Suprapubic skin (tissue), 4 donors: ENCODE results near the gene PHEX. TPM values are rescaled to one million over a fixed set of nuclear protein-coding genes. Genes with fewer than 3 reads are reported as not detected.

Source experiments
- DNase-seq, 2 donors: peaks; one replicate each; pipeline ENCODE4 v3.0.0-alpha.2; 2019; ENCODE audit warnings: low spot score in 2 of 2
- H3K27ac ChIP-seq: fragments of 200-600 bp; sonication (generic); one replicate; pipeline ENCODE4 v1.5.1; 2019
- H3K27me3 ChIP-seq: fragments of 200-600 bp; sonication (generic); one replicate; pipeline ENCODE4 v1.5.1; 2019
- H3K36me3 ChIP-seq: fragments of 200-600 bp; sonication (generic); one replicate; pipeline ENCODE4 v1.5.1; 2019
- H3K4me1 ChIP-seq: fragments of 200-600 bp; sonication (generic); one replicate; pipeline ENCODE4 v1.5.1; 2019
- H3K4me3 ChIP-seq: fragments of 200-600 bp; sonication (generic); one replicate; pipeline ENCODE4 v1.5.1; 2019; ENCODE audit warnings: mild to moderate bottlenecking
- H3K9me3 ChIP-seq: fragments of 200-600 bp; sonication (generic); one replicate; pipeline ENCODE4 v1.5.1; 2019
- EP300 ChIP-seq: sonication (generic); formaldehyde crosslinking; IDR thresholded peaks from one replicate; pipeline ENCODE4 v1.6.1; 2017; ENCODE audit warnings: antibody characterized with exemption
- POLR2A ChIP-seq, 2 donors: fragments of 450-650 bp; IDR thresholded peaks; one replicate each; pipeline ENCODE4 v1.6.1; 2017; ENCODE audit warnings: antibody characterized with exemption in 2 of 2, mild to moderate bottlenecking in 2 of 2, moderate library complexity in 2 of 2
- POLR2AphosphoS5 ChIP-seq, 3 donors: sonication (generic); formaldehyde crosslinking; IDR thresholded peaks; one replicate each; pipeline ENCODE4 v1.6.1; 2017; ENCODE audit warnings: antibody characterized with exemption in 3 of 3
- WGBS: methylation state at CpG from one replicate; pipeline ENCODE4 v1.1.5; 2018; 5-methylcytosine and 5-hydroxymethylcytosine counted together
- total RNA-seq, 4 donors: library from RNA; depleted of rRNA; stranded (reverse); fragments of >200 nt; gene quantifications; one replicate each; pipeline ENCODE4 v1.1.0, GENCODE V29; 2016
- TF ChIP-seq, protein P1 (sequence below), 2 donors: fragments of 200-600 bp in 1 of 2; fragments of 450-650 bp in 1 of 2; sonication (generic) in 1 of 2; IDR thresholded peaks; one replicate each; pipeline ENCODE4 v1.5.1; 2016 to 2019; ENCODE audit warnings: antibody characterized with exemption in 2 of 2, mild to moderate bottlenecking in 1 of 2, moderate library complexity in 1 of 2

Gene PHEX
- total RNA-seq, 4 donors from 2014 or later: 0.21 to 0.32 (median 0.30) TPM; not detected in 1

DNA sequence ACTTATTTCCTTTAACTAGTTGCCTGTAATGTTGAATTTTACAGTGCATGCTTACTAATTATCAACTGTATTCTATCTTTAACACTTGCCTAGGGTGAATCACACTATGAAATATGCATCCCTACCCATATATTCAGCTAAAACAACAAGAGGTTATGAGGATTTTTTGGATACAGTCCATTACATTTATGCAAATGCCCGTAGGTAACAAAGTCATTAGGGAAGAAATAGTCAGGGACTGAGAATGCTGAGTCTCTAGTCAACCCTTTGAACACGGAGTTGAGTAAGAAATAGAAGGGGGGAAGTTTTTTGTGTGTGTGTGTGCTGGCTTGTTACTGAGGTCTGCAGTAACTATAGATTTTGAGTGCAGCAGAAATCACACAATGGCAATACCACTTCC lies 214.5 kb downstream of the PHEX start:
- Histone ChIP-seq H3K4me3 (no peak overlapping the region), H3K4me1 (no peaks in the 10 kb centered on the region), H3K27ac (no peak overlapping the region), H3K9me3 (no peaks in the 10 kb centered on the region), H3K27me3 (no peaks in the 10 kb centered on the region), H3K36me3 (no peaks in the 10 kb centered on the region)
- no peak for TF ChIP-seq POLR2AphosphoS5 (IDR thresholded peaks at IDR 0.05)
- WGBS: 36% methylated on average over 2 of the region's 2 CpGs
- no peak for DNase-seq

DNA sequence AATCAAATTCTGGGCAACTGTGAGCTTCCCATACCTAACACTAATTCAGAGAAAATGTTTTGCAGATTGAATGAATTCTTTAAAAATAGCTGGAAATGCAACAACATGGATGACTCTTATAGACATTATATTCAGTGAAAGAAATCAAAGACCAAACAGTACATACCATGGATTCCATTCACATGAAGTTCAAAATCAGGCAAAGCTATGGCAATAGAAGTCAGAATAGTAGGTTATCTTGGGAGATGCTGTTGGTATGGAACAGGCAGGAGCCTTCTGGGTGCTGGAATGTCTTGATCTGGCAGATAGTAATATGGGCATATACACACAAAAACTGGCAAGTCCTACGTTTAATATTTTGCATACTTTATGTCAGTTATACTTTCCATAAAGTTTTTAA lies 215.0 kb downstream of the PHEX start:
- Histone ChIP-seq H3K27ac (no peak overlapping the region), H3K36me3 (no peaks in the 10 kb centered on the region), H3K27me3 (no peaks in the 10 kb centered on the region), H3K4me3 (no peak overlapping the region), H3K4me1 (no peaks in the 10 kb centered on the region), H3K9me3 (no peaks in the 10 kb centered on the region)
- no peak for DNase-seq
- TF ChIP-seq POLR2AphosphoS5 (IDR thresholded peaks at IDR 0.05) (no peak), POLR2A (IDR thresholded peaks at IDR 0.05) (no peak), EP300 (no peak)
- TF ChIP-seq, protein P1, sequence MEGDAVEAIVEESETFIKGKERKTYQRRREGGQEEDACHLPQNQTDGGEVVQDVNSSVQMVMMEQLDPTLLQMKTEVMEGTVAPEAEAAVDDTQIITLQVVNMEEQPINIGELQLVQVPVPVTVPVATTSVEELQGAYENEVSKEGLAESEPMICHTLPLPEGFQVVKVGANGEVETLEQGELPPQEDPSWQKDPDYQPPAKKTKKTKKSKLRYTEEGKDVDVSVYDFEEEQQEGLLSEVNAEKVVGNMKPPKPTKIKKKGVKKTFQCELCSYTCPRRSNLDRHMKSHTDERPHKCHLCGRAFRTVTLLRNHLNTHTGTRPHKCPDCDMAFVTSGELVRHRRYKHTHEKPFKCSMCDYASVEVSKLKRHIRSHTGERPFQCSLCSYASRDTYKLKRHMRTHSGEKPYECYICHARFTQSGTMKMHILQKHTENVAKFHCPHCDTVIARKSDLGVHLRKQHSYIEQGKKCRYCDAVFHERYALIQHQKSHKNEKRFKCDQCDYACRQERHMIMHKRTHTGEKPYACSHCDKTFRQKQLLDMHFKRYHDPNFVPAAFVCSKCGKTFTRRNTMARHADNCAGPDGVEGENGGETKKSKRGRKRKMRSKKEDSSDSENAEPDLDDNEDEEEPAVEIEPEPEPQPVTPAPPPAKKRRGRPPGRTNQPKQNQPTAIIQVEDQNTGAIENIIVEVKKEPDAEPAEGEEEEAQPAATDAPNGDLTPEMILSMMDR (IDR thresholded peaks at IDR 0.05): no peak
- WGBS: 16% methylated on average over 1 of the region's 1 CpG

DNA sequence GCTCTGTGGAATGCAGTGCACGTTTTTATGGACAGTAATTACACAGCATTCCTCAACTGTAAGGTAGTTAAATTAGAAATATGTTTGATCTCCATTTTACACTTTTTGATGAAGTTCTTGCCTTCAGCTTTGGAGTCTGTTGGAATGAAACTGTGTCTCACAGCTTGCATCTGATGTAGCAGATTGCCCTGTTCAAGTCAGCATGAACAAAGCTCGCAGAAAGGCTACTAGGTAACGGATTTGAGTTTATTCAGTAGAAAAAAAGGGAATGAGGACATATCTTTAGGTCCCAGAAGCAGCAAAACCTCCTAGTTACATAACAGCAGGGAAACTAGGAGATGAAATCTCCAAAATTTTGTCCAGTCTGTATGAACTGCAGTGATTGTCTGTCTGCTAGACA lies 216.3 kb downstream of the PHEX start:
- Histone ChIP-seq H3K9me3 (no peaks in the 10 kb centered on the region), H3K27me3 (no peaks in the 10 kb centered on the region), H3K36me3 (no peaks in the 10 kb centered on the region), H3K4me3 (no peak overlapping the region), H3K4me1 (no peaks in the 10 kb centered on the region), H3K27ac (no peak overlapping the region)
- TF ChIP-seq, protein P1 (IDR thresholded peaks at IDR 0.05): no peak
- TF ChIP-seq POLR2A (IDR thresholded peaks at IDR 0.05): no peak
- no peak for TF ChIP-seq EP300
- TF ChIP-seq POLR2AphosphoS5 (IDR thresholded peaks at IDR 0.05): no peak
- WGBS: 67% methylated on average over 3 of the region's 3 CpGs
- DNase-seq: no peak

DNA sequence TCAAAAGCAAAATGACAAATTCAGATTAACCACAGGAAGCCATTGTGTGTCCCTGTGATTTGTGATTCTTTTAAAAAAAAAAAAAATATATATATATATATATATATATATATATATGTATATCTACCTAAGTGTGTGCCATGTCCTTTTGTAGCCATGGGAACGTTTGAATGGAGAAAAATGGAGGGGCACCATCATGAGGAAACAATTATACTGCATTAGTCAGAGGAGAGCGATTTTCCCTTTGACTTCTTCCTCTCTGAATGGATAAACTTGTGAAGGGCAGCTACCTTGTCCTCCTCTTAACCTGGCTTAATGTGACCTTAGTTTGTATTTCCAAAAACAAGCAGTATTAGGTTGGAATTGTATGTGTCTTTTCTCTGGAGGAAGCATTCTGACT lies 217.2 kb downstream of the PHEX start:
- no peaks in the 10 kb centered on the region for H3K36me3 ChIP-seq
- H3K27ac ChIP-seq: no peak overlapping the region
- no peaks in the 10 kb centered on the region for H3K9me3 ChIP-seq
- no peaks in the 10 kb centered on the region for H3K4me1 ChIP-seq
- no peak for DNase-seq
- TF ChIP-seq EP300: no peak
- no peak for TF ChIP-seq POLR2AphosphoS5 (IDR thresholded peaks at IDR 0.05)
- no peaks in the 10 kb centered on the region for H3K27me3 ChIP-seq
- no peak overlapping the region for H3K4me3 ChIP-seq
- 54% methylated on average over 2 of the region's 2 CpGs for WGBS

DNA sequence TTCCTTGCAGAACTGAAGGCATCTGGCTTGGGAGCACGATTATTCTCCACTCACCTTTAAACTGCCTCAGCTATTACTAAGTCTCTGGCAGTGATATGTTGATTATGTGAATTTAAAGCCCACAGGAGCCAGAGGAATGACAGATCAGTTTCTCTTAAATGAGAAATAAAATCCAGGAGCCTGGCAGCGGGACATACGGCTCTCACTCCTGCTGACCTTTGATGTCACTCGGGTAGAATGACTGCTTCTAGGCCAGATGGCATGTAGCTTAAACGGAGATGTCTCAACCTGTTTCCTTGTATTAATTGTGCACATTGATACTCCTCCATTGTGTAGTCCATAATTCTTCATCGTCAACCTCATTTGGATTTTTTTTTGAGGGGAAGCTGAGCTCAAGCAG lies 236.6 kb downstream of the PHEX start:
- no peak for DNase-seq
- Histone ChIP-seq H3K4me3 (no peak overlapping the region), H3K9me3 (no peaks in the 10 kb centered on the region), H3K4me1 (no peaks in the 10 kb centered on the region), H3K27ac (no peak overlapping the region), H3K36me3 (no peaks in the 10 kb centered on the region), H3K27me3 (no peaks in the 10 kb centered on the region)
- TF ChIP-seq, protein P1 (IDR thresholded peaks at IDR 0.05): no peak
- WGBS: 65% methylated on average over 6 of the region's 6 CpGs

DNA sequence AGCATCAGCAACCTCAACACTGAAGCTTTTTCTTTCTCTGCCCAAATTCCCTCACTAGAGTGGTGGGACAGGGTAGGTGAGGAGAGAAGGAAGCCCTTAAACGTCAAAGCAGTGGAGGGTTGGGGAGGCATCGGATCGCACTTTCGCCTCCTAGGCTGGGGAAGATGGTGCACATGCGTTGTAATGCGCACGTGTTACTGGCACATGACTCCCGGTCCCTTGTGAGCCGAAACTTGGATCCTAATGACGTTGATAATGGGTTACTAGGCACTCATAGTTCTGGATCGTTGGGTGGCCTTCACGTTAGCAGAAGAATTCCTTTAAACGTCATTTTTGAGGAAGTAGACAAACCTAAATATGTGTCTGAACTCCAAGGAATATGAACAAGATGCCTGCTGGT lies 240.5 kb downstream of the PHEX start, which contains the start of gene CBLL2:
Gene CBLL2, plus strand, starts transcription at position 301 of the 400 bp plus-strand sequence. Its CDS starts 79 bp downstream, at position 380.
- no peaks in the 10 kb centered on the region for H3K27me3 ChIP-seq
- TF ChIP-seq EP300: no peak
- TF ChIP-seq POLR2AphosphoS5 (IDR thresholded peaks at IDR 0.05): no peak
- no peak for TF ChIP-seq POLR2A (IDR thresholded peaks at IDR 0.05)
- TF ChIP-seq, protein P1 (IDR thresholded peaks at IDR 0.05): no peak
- H3K27ac ChIP-seq: no peak within 1 kb of the TSS
- H3K9me3 ChIP-seq: no peaks in the 10 kb centered on the region
- H3K36me3 ChIP-seq: no peaks in the 10 kb centered on the region
- H3K4me3 ChIP-seq: no peak within 1 kb of the TSS
- DNase-seq: no peak
- no peaks in the 10 kb centered on the region for H3K4me1 ChIP-seq
- WGBS: 79% methylated on average over 13 of the region's 13 CpGs
